ENCODE results near the gene PDGFB. TPM values are rescaled to one million over a fixed set of nuclear protein-coding genes. Genes with fewer than 3 reads are reported as not detected.

The PDGFB gene
- total and polyA plus RNA-seq, 9 of the 15 experiments (the other 6 are each of a cell fraction or from before 2014, with no cell fraction given), result 0.07 to 4.0 (median 0.48) TPM; not detected in 1

- no peak for TF ChIP-seq ZNF431 (CRISPR knock-in tag; IDR thresholded peaks at IDR 0.05)
- no peak for TF ChIP-seq MEF2D (tag; conservative IDR thresholded peaks at IDR 0.05; ENCODE audit: low read depth)
- TF ChIP-seq PHB2 (IDR thresholded peaks at IDR 0.05; ENCODE audit: low read depth), result no peak
- TF ChIP-seq CBX8 (IDR thresholded peaks at IDR 0.05; ENCODE audit: borderline replicate concordance, extremely low read depth, low read depth, low read length, poor library complexity, severe bottlenecking), result no peak
- no peak for TF ChIP-seq HMGXB4 (CRISPR knock-in tag; IDR thresholded peaks at IDR 0.05)
- TF ChIP-seq NFIX (CRISPR knock-in tag; IDR thresholded peaks at IDR 0.05; ENCODE audit: low read depth), result no peak
- TF ChIP-seq ZNF174 (CRISPR knock-in tag; IDR thresholded peaks at IDR 0.05), result no peak
- no peak for TF ChIP-seq PRPF4 (IDR thresholded peaks at IDR 0.05; ENCODE audit: insufficient read depth, low read depth, low read length, poor library complexity, severe bottlenecking)
- no peak for TF ChIP-seq GTF2B (IDR thresholded peaks at IDR 0.05; ENCODE audit: extremely low read depth, insufficient read length)
- TF ChIP-seq BCOR (IDR thresholded peaks at IDR 0.05), result peak; percentile 96
- TF ChIP-seq ZNF668 (CRISPR knock-in tag; IDR thresholded peaks at IDR 0.05), result no peak
- TF ChIP-seq MAFF (IDR thresholded peaks at IDR 0.05; ENCODE audit: low read length), result peak; percentile 15; the same call in 1 of the 2 replicates
- TF ChIP-seq REST (IDR thresholded peaks at IDR 0.05; ENCODE audit: borderline replicate concordance), result no peak
- no peak for TF ChIP-seq REST (CRISPR knock-in tag; IDR thresholded peaks at IDR 0.05; ENCODE audit: low read depth)
- no peak for TF ChIP-seq PREB (CRISPR knock-in tag; IDR thresholded peaks at IDR 0.05)
- TF ChIP-seq RB1 (IDR thresholded peaks at IDR 0.05; ENCODE audit: low read depth), result no peak
Observed at GRCh38 chr22:39273950-39274887, 29.4 kb upstream of the PDGFB start (continued).

All from K562 (cell line).